Effector CD8-positive, alpha-beta T cell (primary cell): Measurements from ENCODE around the gene MINAR2.

Source experiments
- DNase-seq: peaks from one replicate; lab custom pipeline; 2025; lab: John Stamatoyannopoulos, UW

MINAR2 gene

DNA sequence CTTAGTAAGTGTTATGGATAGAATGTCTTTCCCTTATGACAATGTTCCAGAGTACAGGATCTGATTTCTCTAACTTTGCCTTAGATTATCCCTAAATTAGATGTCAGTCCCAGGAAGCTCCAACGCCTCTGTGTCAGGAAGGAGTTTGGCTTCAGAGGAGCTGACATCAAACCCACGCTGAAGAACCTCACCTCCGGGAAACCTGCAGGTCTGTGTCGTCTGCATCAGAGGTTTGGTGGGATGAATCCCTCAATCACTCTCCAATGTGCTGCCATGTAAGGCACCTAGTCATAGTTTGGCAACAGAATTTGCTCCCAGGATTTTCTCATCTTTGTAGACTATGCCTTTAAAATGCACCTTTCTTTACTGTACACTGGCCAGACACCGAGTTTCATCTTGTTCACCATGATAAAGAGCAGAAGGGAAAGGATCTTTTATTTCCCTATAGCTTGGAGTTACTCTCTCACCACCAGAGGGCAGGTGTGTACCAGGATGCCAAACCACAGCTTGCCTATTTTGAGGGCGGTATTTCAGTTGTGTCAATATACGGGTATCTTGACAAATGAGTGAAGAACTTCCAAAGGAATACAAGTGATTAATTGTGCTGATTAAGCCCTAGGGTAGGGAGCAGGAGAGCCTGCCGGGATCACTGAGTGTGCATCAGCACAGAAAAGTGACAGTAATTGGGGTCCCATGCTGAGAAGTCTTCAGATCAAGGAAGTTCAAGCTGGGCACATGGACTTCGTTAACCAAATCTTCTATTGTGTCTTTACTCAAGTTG, 23.4 kb downstream of the MINAR2 start:
- DNase-seq, result peak; percentile 15

- DNase-seq, result no peak
Measured at GRCh38 chr5:129773376-129773775, 25.5 kb downstream of the MINAR2 start.

- DNase-seq, result no peak
Measured at GRCh38 chr5:129781594-129781993, 33.7 kb downstream of the MINAR2 start.

DNA sequence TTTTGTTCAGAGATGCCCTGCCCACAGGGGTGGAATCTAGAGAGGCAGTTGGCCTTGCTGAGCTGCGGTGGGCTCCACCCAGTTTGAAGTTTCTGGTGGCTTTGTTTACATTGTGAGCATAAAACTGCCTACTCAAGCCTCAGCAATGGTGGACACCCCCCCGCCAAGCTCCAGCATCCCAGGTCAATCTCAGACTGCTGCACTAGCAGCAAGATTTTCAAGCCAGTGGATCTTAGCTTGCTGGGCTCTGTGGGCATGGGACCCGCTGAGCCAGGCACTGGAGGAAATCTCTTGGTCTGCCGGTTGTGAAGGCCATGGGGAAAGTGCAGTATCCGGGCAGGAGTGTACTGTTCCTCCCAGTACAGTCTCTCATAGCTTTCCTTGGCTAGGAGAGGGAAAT, 55.5 kb downstream of the MINAR2 start:
- no peak for DNase-seq

- DNase-seq, result no peak
Measured at GRCh38 chr5:129804705-129805104, 56.8 kb downstream of the MINAR2 start.

- DNase-seq, result no peak
Measured at GRCh38 chr5:129807162-129807814, 59.4 kb downstream of the MINAR2 start.
